H1 (cell line): Measurements from ENCODE around the gene AKAP9. TPM values are rescaled to one million over a fixed set of nuclear protein-coding genes. Genes with fewer than 3 reads are reported as not detected.

Source experiments
- CTCF ChIP-seq, 3 experiments: IDR thresholded peaks; 1 replicate in 2 of 3; 2 replicates in 1 of 3; pipeline versions ENCODE4 v1.5.1 to v1.6.1; 2011; ENCODE audit warnings: low read length in 3 of 3, mild to moderate bottlenecking in 3 of 3, inconsistent platforms in 2 of 3, low read depth in 1 of 3, moderate library complexity in 1 of 3; ENCODE audit not compliant: insufficient read depth in 1 of 3; ENCODE audit errors: control extremely low read depth in 1 of 3
- polyA plus RNA-seq, 7 experiments: library from polyadenylated mRNA; depleted of rRNA in 3 of 7; stranded (reverse) in 5 of 7; unstranded in 2 of 7; fragments of >200 nt in 5 of 7; fragments of 200-250 nt in 2 of 7; gene quantifications; 1 replicate in 5 of 7; 2 replicates in 1 of 7; 4 replicates in 1 of 7; pipeline versions ENCODE4 v1.2.1 to v1.2.3, GENCODE V29; 2011 to 2013; ENCODE audit warnings: missing spikeins in 2 of 7, mixed read lengths in 2 of 7
- total RNA-seq: library from RNA; stranded (reverse); fragmentation: NEBNext Ultra II Directional; extraction: Animal tissue kit (Norgen Biotek cat#: 25700); gene quantifications from 2 replicates; pipeline ENCODE4 v1.2.1, GENCODE V29; 2021

AKAP9 gene
- total and polyA plus RNA-seq, 2 of the 8 experiments (the other 6 are each of a cell fraction or from before 2014, with no cell fraction given), result 6.2 to 26.3 TPM

DNA sequence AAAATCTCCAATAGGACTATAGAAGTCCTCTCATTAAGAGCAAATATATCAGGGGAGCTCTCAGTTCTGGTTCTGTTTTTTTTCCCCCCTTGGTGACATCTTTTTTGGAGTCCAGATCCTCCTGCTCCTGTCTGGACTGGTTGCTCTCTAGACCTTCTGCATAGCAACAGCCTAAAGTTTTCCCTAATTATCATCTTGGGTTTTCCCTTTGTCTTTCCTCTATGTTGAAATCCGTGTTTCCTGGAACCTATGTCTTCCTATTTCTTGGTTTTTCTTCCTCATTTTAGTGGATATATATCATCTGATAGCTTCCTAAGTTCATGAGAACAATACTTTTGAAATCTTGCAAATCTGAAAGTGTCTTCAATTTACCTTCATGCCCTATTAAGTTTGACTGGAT, 30.5 kb upstream of the AKAP9 start (continued):
- no peak for TF ChIP-seq CTCF (IDR thresholded peaks at IDR 0.05; ENCODE audit: control extremely low read depth in 1 of 3, insufficient read depth in 1 of 3, low read depth in 1 of 3, low read length in 3 of 3)
